SW 1271 (cell line): Measurements from ENCODE around the gene CDC73.
"Not testable (repeated sequence)": the region's sequence is repeated elsewhere in the genome, so short reads cannot be mapped to it uniquely, and the experiment has no call there.

Source experiments
- DNase-seq, 2 experiments: peaks; one replicate each; lab custom pipeline; 2025; lab: John Stamatoyannopoulos, UW

The CDC73 gene

GRCh38 chr1:193113992-193114332 is 7.9 kb upstream of the CDC73 start:
- DNase-seq: no peak

GRCh38 chr1:193114485-193115095 is 7.2 kb upstream of the CDC73 start:
- no peak for DNase-seq

- peak; percentile 81 for DNase-seq
Measured at GRCh38 chr1:193115629-193116227, 6.1 kb upstream of the CDC73 start.

- DNase-seq: not testable (repeated sequence)
Measured at GRCh38 chr1:193117167-193117566, 4.7 kb upstream of the CDC73 start.

- no peak for DNase-seq
Measured at GRCh38 chr1:193118194-193118593, 3.6 kb upstream of the CDC73 start.

- DNase-seq: no peak
Measured at GRCh38 chr1:193118803-193119730, 2.8 kb upstream of the CDC73 start.

- DNase-seq: no peak
Measured at GRCh38 chr1:193120604-193121166, 1.1 kb upstream of the CDC73 start.

- DNase-seq: no peak
Measured at GRCh38 chr1:193123751-193124150, 1.9 kb downstream of the CDC73 start.

- no peak for DNase-seq
Measured at GRCh38 chr1:193125369-193125768, 3.5 kb downstream of the CDC73 start.

- no peak for DNase-seq
Measured at GRCh38 chr1:193131266-193131860, 9.5 kb downstream of the CDC73 start.

- DNase-seq: no peak
Measured at GRCh38 chr1:193140254-193140653, 18.4 kb downstream of the CDC73 start.

- no peak for DNase-seq
Measured at GRCh38 chr1:193141804-193142203, 20.0 kb downstream of the CDC73 start.

GRCh38 chr1:193142409-193142808 is 20.6 kb downstream of the CDC73 start:
- DNase-seq: no peak

GRCh38 chr1:193143285-193143684 is 21.5 kb downstream of the CDC73 start:
- peak in 1 of 2 experiments; percentile 17 for DNase-seq

- no peak for DNase-seq
Measured at GRCh38 chr1:193144361-193144938, 22.6 kb downstream of the CDC73 start.

GRCh38 chr1:193144999-193145398 is 23.2 kb downstream of the CDC73 start:
- no peak for DNase-seq

GRCh38 chr1:193156117-193156821 is 34.4 kb downstream of the CDC73 start:
- DNase-seq: no peak

- no peak for DNase-seq
Measured at GRCh38 chr1:193156822-193157142, 35.0 kb downstream of the CDC73 start.

- DNase-seq: no peak
Measured at GRCh38 chr1:193157360-193157759, 35.5 kb downstream of the CDC73 start.

- no peak for DNase-seq
Measured at GRCh38 chr1:193176113-193176512, 54.3 kb downstream of the CDC73 start.

- no peak for DNase-seq
Measured at GRCh38 chr1:193176788-193177187, 55.0 kb downstream of the CDC73 start.
